Testis (tissue), 3 donors: ENCODE measurements around the gene THAP3. TPM values are rescaled to one million over a fixed set of nuclear protein-coding genes. Genes with fewer than 3 reads are reported as not detected.
A peak's percentile ranks its signal among the peaks of the same experiment; 100 is the strongest.

Source experiments
- DNase-seq: peaks from one replicate; pipeline ENCODE4 v3.0.0-alpha.2; 2019
- H3K27ac ChIP-seq, 2 donors: fragments of 200-600 bp; sonication (generic); one replicate each; pipeline ENCODE4 v1.5.1; 2019
- H3K27me3 ChIP-seq: fragments of 200-600 bp; sonication (generic); one replicate; pipeline ENCODE4 v1.5.1; 2019
- H3K36me3 ChIP-seq: fragments of 200-600 bp; sonication (generic); one replicate; pipeline ENCODE4 v1.5.1; 2017; ENCODE audit warnings: low read depth; ENCODE audit errors: missing control alignments
- H3K4me1 ChIP-seq: fragments of 200-600 bp; sonication (generic); one replicate; pipeline ENCODE4 v1.5.1; 2019
- H3K4me3 ChIP-seq, 2 donors: fragments of 200-600 bp; sonication (generic); one replicate each; pipeline ENCODE4 v1.5.1; 2017 to 2019
- H3K9me3 ChIP-seq: fragments of 200-600 bp; sonication (generic); one replicate; pipeline ENCODE4 v1.5.1; 2017
- CTCF ChIP-seq, 3 experiments: fragments of 450-650 bp in 2 of 3; fragments of 200-600 bp in 1 of 3; sonication (generic) in 1 of 3; IDR thresholded peaks; one replicate each; pipeline ENCODE4 v1.5.1; 2016 to 2019; ENCODE audit warnings: antibody characterized with exemption in 3 of 3, mild to moderate bottlenecking in 2 of 3, moderate library complexity in 1 of 3
- POLR2A ChIP-seq: fragments of 450-650 bp; IDR thresholded peaks from one replicate; pipeline ENCODE4 v1.6.1; 2017; ENCODE audit warnings: antibody characterized with exemption, mild to moderate bottlenecking, moderate library complexity
- WGBS, 2 donors: methylation state at CpG; one replicate each; pipeline ENCODE4 v1.1.5; 2018; 5-methylcytosine and 5-hydroxymethylcytosine counted together
- intact Hi-C: fragments of 100-400 bp; cut with DNase I; formaldehyde crosslinking; loops from one replicate; pipeline ENCODE4 v1.15.1; 2023; ENCODE audit warnings: low total_unique reads
- polyA plus RNA-seq: library from polyadenylated mRNA; stranded (reverse); fragments of 350-450 nt; fragmentation: Illumina TruSeq; extraction: RNeasy Lipid Tissue Mini Kit (QIAGEN cat#74804); gene quantifications from one replicate; pipeline ENCODE4 v1.2.3, GENCODE V29; 2014; ENCODE audit warnings: low read depth, low replicate concordance; ENCODE audit not compliant: insufficient read depth
- total RNA-seq, 2 donors: library from RNA; depleted of rRNA; stranded (reverse); fragments of >200 nt; gene quantifications; one replicate each; pipeline ENCODE4 v1.2.3, GENCODE V29; 2016

The THAP3 gene
- total and polyA plus RNA-seq, 3 donors from 2014 or later: 28.7 to 41.9 (median 38.6) TPM

GRCh38 chr1:6619045-6619444 lies 5.6 kb upstream of the THAP3 start:
- intact Hi-C loops: no loop called here

GRCh38 chr1:6621429-6622391 lies 3.0 kb upstream of the THAP3 start:
- TF ChIP-seq CTCF (IDR thresholded peaks at IDR 0.05): no peak
- no peak for TF ChIP-seq POLR2A
- H3K4me1 ChIP-seq: peaks cover 39% of the 10 kb centered on the region

More at GRCh38 chr1:6619045-6619444, 5.6 kb upstream of the THAP3 start:
- H3K4me1 ChIP-seq: peaks cover 30% of the 10 kb centered on the region
- no peak overlapping the region for H3K4me3 ChIP-seq
- H3K9me3 ChIP-seq: no peaks in the 10 kb centered on the region
- no peaks in the 10 kb centered on the region for H3K36me3 ChIP-seq
- H3K27ac ChIP-seq: no peak overlapping the region
- no peaks in the 10 kb centered on the region for H3K27me3 ChIP-seq
- no peak for DNase-seq
- WGBS, 2 donors: 84 to 91% methylated on average over 4 of the region's 4 CpGs
- TF ChIP-seq CTCF (IDR thresholded peaks at IDR 0.05): no peak
- TF ChIP-seq POLR2A: no peak

GRCh38 chr1:6622396-6623152 lies 2.1 kb upstream of the THAP3 start:
- Histone ChIP-seq H3K27ac (peak overlapping the region; percentile 3 to 10), H3K4me1 (peaks cover 31% of the 10 kb centered on the region), H3K9me3 (no peaks in the 10 kb centered on the region), H3K4me3 (no peak overlapping the region), H3K27me3 (no peaks in the 10 kb centered on the region), H3K36me3 (no peaks in the 10 kb centered on the region)
- WGBS, 2 donors: 74 to 89% methylated on average over 10 of the region's 10 CpGs
- no peak for DNase-seq
- intact Hi-C loops: no loop called here
- no peak for TF ChIP-seq POLR2A
- TF ChIP-seq CTCF (IDR thresholded peaks at IDR 0.05): no peak

More at GRCh38 chr1:6621429-6622391, 3.0 kb upstream of the THAP3 start:
- Histone ChIP-seq H3K27ac (no peak overlapping the region), H3K27me3 (no peaks in the 10 kb centered on the region), H3K36me3 (no peaks in the 10 kb centered on the region), H3K4me3 (no peak overlapping the region), H3K9me3 (no peaks in the 10 kb centered on the region)
- WGBS, 2 donors: 87 to 90% methylated on average over 33 to 41 of the region's 41 CpGs
- DNase-seq: no peak
- intact Hi-C loops: no loop called here

GRCh38 chr1:6623269-6623965 lies 1.3 kb upstream of the THAP3 start:
- intact Hi-C loops: no loop called here
- H3K4me1 ChIP-seq: peaks cover 25% of the 10 kb centered on the region

More at GRCh38 chr1:6623269-6623965, 1.3 kb upstream of the THAP3 start:
- DNase-seq: no peak
- Histone ChIP-seq H3K27ac (peak overlapping the region; percentile 3 to 10), H3K4me3 (no peak overlapping the region), H3K27me3 (no peaks in the 10 kb centered on the region), H3K36me3 (no peaks in the 10 kb centered on the region), H3K9me3 (no peaks in the 10 kb centered on the region)
- no peak for TF ChIP-seq CTCF (IDR thresholded peaks at IDR 0.05)
- TF ChIP-seq POLR2A: no peak
- WGBS, 2 donors: 60 to 61% methylated on average over 14 of the region's 14 CpGs
